GM18511 (cell line): Measurements from ENCODE around the gene TIMP1.
"Not testable (repeated sequence)": the region's sequence is repeated elsewhere in the genome, so short reads cannot be mapped to it uniquely, and the experiment has no call there.

Experiments used
- ATAC-seq: cut with Tn5 transposase; IDR thresholded peaks from one replicate; pipeline ENCODE4 v1.9.1; 2021; ENCODE audit warnings: mild to moderate bottlenecking, moderate library complexity; ENCODE audit not compliant: unreplicated experiment

TIMP1 gene

GRCh38 chrX:47597222-47597621 is 15.0 kb downstream of the TIMP1 start:
- ATAC-seq, result no peak

- not testable (repeated sequence) for ATAC-seq
These were observed 20.9 kb downstream of the TIMP1 start for GRCh38 chrX:47603125-47603524.

GRCh38 chrX:47605024-47605423 is 22.8 kb downstream of the TIMP1 start:
- no peak for ATAC-seq

GRCh38 chrX:47607091-47607490 is 24.9 kb downstream of the TIMP1 start:
- no peak for ATAC-seq

- ATAC-seq, result no peak
These were observed 26.0 kb downstream of the TIMP1 start for GRCh38 chrX:47608130-47608810.

- ATAC-seq, result no peak
These were observed 28.3 kb downstream of the TIMP1 start for GRCh38 chrX:47610511-47610910.

GRCh38 chrX:47611489-47611888 is 29.3 kb downstream of the TIMP1 start:
- no peak for ATAC-seq

GRCh38 chrX:47611926-47612325 is 29.7 kb downstream of the TIMP1 start:
- ATAC-seq, result no peak

- ATAC-seq, result no peak
These were observed 30.2 kb downstream of the TIMP1 start for GRCh38 chrX:47612418-47612817.

GRCh38 chrX:47613082-47613481 is 30.8 kb downstream of the TIMP1 start:
- ATAC-seq, result no peak

GRCh38 chrX:47614618-47615017 is 32.4 kb downstream of the TIMP1 start:
- ATAC-seq, result no peak

- ATAC-seq, result no peak
These were observed 36.8 kb downstream of the TIMP1 start for GRCh38 chrX:47618923-47619485.

- no peak for ATAC-seq
These were observed 37.5 kb downstream of the TIMP1 start, which contains the start of gene SYN1 for GRCh38 chrX:47619486-47620302. Gene SYN1, minus strand, starts transcription at chrX:47619857. Its CDS starts 129 bp downstream, at chrX:47619728.

GRCh38 chrX:47620303-47620685 is 38.1 kb downstream of the TIMP1 start:
- ATAC-seq, result no peak

- ATAC-seq, result no peak
These were observed 39.6 kb downstream of the TIMP1 start for GRCh38 chrX:47621851-47622250.

GRCh38 chrX:47623540-47624027 is 41.3 kb downstream of the TIMP1 start:
- no peak for ATAC-seq

- ATAC-seq, result no peak
These were observed 43.1 kb downstream of the TIMP1 start for GRCh38 chrX:47625365-47625764.

- ATAC-seq, result no peak
These were observed 46.7 kb downstream of the TIMP1 start for GRCh38 chrX:47628982-47629381.

GRCh38 chrX:47629419-47630200 is 47.4 kb downstream of the TIMP1 start, which contains the start of gene CFP:
Gene CFP, minus strand, starts transcription at chrX:47629930. Its CDS starts 86 bp downstream, at chrX:47629844.
- ATAC-seq, result no peak

GRCh38 chrX:47631676-47632075 is 49.4 kb downstream of the TIMP1 start:
- ATAC-seq, result no peak

- ATAC-seq, result no peak
These were observed 50.4 kb downstream of the TIMP1 start for GRCh38 chrX:47632666-47633065.
